Endothelial cell of umbilical vein (primary cell): Measurements from ENCODE around the gene FBXO9. TPM values are rescaled to one million over a fixed set of nuclear protein-coding genes. Genes with fewer than 3 reads are reported as not detected.

Source experiments
- BruUV-seq: library from RNA; stranded (reverse); fragments of 400-500 nt; replicated peaks from 2 replicates; lab custom pipeline; 2021; lab: Mats Ljungman, UMichigan
- CTCF ChIA-PET: fragments of 300-600, 350-600 bp; sonication (Branson Sonifier 250); formaldehyde crosslinking; loops from one replicate; lab custom pipeline; 2021; ENCODE audit warnings: antibody characterized with exemption, inconsistent platforms; lab: Charles Lee
- POLR2A ChIA-PET: fragments of 300-600, 350-600 bp; sonication (Branson Sonifier 250); formaldehyde crosslinking; loops from one replicate; lab custom pipeline; 2021; ENCODE audit warnings: antibody characterized with exemption, inconsistent platforms; lab: Charles Lee
- DNase-seq: peaks from one replicate; pipeline ENCODE4 v3.0.0-alpha.2; 2011; ENCODE audit warnings: low read depth, low spot score
- FAIRE-seq: peaks from 2 replicates; lab custom pipeline; 2011; peaks lifted over from hg19 to GRCh38; lab: Jason Lieb, UNC
- H2AFZ ChIP-seq: 2 replicates; pipeline ENCODE4 v1.6.0; 2012; ENCODE audit warnings: low read depth, low read length, control low read depth, inconsistent platforms
- H3K27ac ChIP-seq: 2 replicates; pipeline ENCODE4 v1.5.1; 2011; ENCODE audit warnings: low read depth, mild to moderate bottlenecking, control low read depth, low read length, moderate library complexity; ENCODE audit not compliant: insufficient read depth
- H3K27me3 ChIP-seq, 2 experiments: 2 replicates each; pipeline versions ENCODE4 v1.6.0 to v1.6.1; 2011; ENCODE audit warnings: low read length in 2 of 2, mixed read lengths in 1 of 2; ENCODE audit not compliant: control insufficient read depth in 2 of 2, insufficient read depth in 2 of 2
- H3K36me3 ChIP-seq, 2 experiments: 2 replicates in 1 of 2; 3 replicates in 1 of 2; pipeline ENCODE4 v1.5.1; 2011; ENCODE audit warnings: low read length in 2 of 2, mild to moderate bottlenecking in 1 of 2, moderate library complexity in 1 of 2; ENCODE audit not compliant: control insufficient read depth in 2 of 2, insufficient read depth in 2 of 2; ENCODE audit errors: extremely low read depth in 1 of 2
- H3K4me1 ChIP-seq: 3 replicates; pipeline ENCODE4 v1.5.1; 2011; ENCODE audit warnings: mild to moderate bottlenecking, low read length; ENCODE audit not compliant: control insufficient read depth, insufficient read depth; ENCODE audit errors: extremely low read depth
- H3K4me2 ChIP-seq: 2 replicates; pipeline ENCODE4 v1.6.1; 2011; ENCODE audit warnings: low read length, control low read depth, mixed read lengths; ENCODE audit not compliant: insufficient read depth
- H3K4me3 ChIP-seq, 3 experiments: fragments of 200-600 bp in 1 of 3; sonication (generic), shearing (Covaris generic) in 1 of 3; replicated peaks in 1 of 3; 2 replicates each; pipeline ENCODE4 v1.5.1; 2011 to 2016; ENCODE audit warnings: control low read depth in 3 of 3, low read length in 3 of 3, mild to moderate bottlenecking in 2 of 3, inconsistent platforms in 1 of 3, low read depth in 1 of 3, moderate library complexity in 1 of 3; ENCODE audit not compliant: insufficient read depth in 1 of 3
- H3K79me2 ChIP-seq: 2 replicates; pipeline ENCODE4 v1.6.0; 2012; ENCODE audit warnings: low read length, inconsistent platforms; ENCODE audit not compliant: control insufficient read depth, insufficient read depth
- H3K9ac ChIP-seq: replicated peaks from 2 replicates; pipeline ENCODE3; 2011; ENCODE audit warnings: low read length, control low read depth; ENCODE audit not compliant: insufficient read depth; ENCODE audit errors: extremely low read depth
- H3K9me1 ChIP-seq: replicated peaks from 3 replicates; pipeline ENCODE4 v1.6.0; 2011; ENCODE audit warnings: mild to moderate bottlenecking, low read length; ENCODE audit not compliant: control insufficient read depth, insufficient read depth; ENCODE audit errors: extremely low read depth
- H3K9me3 ChIP-seq: replicated peaks from 2 replicates; pipeline ENCODE4 v1.5.1; 2012; ENCODE audit warnings: low read length, inconsistent platforms; ENCODE audit not compliant: control insufficient read depth, insufficient read depth
- H4K20me1 ChIP-seq: replicated peaks from 2 replicates; pipeline ENCODE3; 2011; ENCODE audit warnings: mild to moderate bottlenecking, low read length; ENCODE audit not compliant: control insufficient read depth, insufficient read depth; ENCODE audit errors: extremely low read depth
- EZH2 ChIP-seq: IDR thresholded peaks from 2 replicates; pipeline ENCODE4 v1.6.1; 2012; ENCODE audit warnings: borderline replicate concordance, low read depth, mild to moderate bottlenecking, moderate library complexity, low read length, inconsistent platforms; ENCODE audit not compliant: severe bottlenecking
- FOS ChIP-seq: IDR thresholded peaks from 2 replicates; pipeline ENCODE4 v1.6.1; 2011; ENCODE audit warnings: mild to moderate bottlenecking, low read length, moderate library complexity, borderline replicate concordance; ENCODE audit not compliant: insufficient read depth
- GATA2 ChIP-seq: IDR thresholded peaks from 2 replicates; pipeline ENCODE4 v1.7.0; 2011; ENCODE audit warnings: low read depth, mild to moderate bottlenecking, moderate library complexity, mixed read lengths, low read length; ENCODE audit not compliant: insufficient read length, insufficient read depth
- JUN ChIP-seq: IDR thresholded peaks from 2 replicates; pipeline ENCODE4 v1.6.1; 2011; ENCODE audit warnings: borderline replicate concordance, low read depth; ENCODE audit not compliant: insufficient read length, insufficient read depth
- MAX ChIP-seq: IDR thresholded peaks from 2 replicates; pipeline ENCODE4 v1.6.1; 2011; ENCODE audit not compliant: insufficient read depth, insufficient read length
- MYC ChIP-seq: IDR thresholded peaks from one replicate; pipeline ENCODE4 v1.6.1; 2011; ENCODE audit warnings: mild to moderate bottlenecking, low read depth, low read length
- POLR2A ChIP-seq: IDR thresholded peaks from 2 replicates; pipeline ENCODE4 v1.6.1; 2012; ENCODE audit warnings: low read depth, mild to moderate bottlenecking, control low read depth, low read length
- POLR2AphosphoS5 ChIP-seq: IDR thresholded peaks from 2 replicates; pipeline ENCODE4 v1.6.1; 2012; ENCODE audit warnings: low read depth, mild to moderate bottlenecking, control low read depth, low read length, moderate library complexity; ENCODE audit not compliant: insufficient read depth
- dilution Hi-C: fragments of 300-500 bp; cut with MboI; formaldehyde crosslinking; loops from one replicate; pipeline ENCODE4 v1.15.0; 2019; ENCODE audit warnings: low sequenced_read_pairs; ENCODE audit not compliant: extremely low pct_ligation_motif_present
- intact Hi-C: fragments of 100-400 bp; cut with micrococcal nuclease; formaldehyde crosslinking; loops from one replicate; pipeline ENCODE4 v1.10.0; 2022
- polyA plus RNA-seq, 4 experiments: library from polyadenylated mRNA; depleted of rRNA in 3 of 4; stranded (reverse) in 3 of 4; unstranded in 1 of 4; fragments of >200 nt; gene quantifications; 2 replicates each; pipeline versions ENCODE4 v1.2.1 to v1.2.3, GENCODE V29; 2011 to 2012; ENCODE audit warnings: missing spikeins in 1 of 4
- total RNA-seq: library from RNA; stranded (reverse); gene quantifications from 2 replicates; pipeline ENCODE4 v1.2.3, GENCODE V29; 2021
- TF ChIP-seq, protein P1 (sequence below), 2 donors: IDR thresholded peaks; 1 replicate in 1 of 2; 2 replicates in 1 of 2; pipeline ENCODE4 v1.5.1; 2011; ENCODE audit warnings: low read length in 2 of 2, mild to moderate bottlenecking in 2 of 2, moderate library complexity in 2 of 2, control low read depth in 1 of 2, inconsistent platforms in 1 of 2, low read depth in 1 of 2; ENCODE audit not compliant: insufficient read depth in 1 of 2; ENCODE audit errors: extremely low read depth in 1 of 2

Gene FBXO9
- total and polyA plus RNA-seq, 2 donors (not counting 3 experiments of a cell fraction or from before 2014, with no cell fraction given): 48.1 to 58.9 TPM

DNA sequence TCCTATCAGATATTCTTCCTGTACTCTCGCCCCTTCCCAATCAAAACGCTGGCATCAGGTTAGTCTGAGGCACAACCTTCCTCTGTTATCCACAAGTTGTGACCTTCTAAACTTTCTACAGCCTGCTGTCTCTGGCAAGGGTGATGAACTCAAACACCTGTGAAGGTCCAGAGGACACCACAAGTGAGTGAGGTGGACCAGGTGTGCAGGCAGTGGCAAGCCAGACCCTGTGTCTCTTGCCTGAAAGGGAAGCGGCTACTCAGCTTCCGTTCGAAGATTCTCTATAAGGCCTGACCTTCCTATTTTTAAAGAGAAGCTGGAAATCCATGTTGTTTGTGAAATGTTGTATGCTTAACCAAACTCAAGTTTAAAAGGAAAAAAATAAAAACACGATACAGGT lies 46.7 kb downstream of the FBXO9 start:
- no peaks in the 10 kb centered on the region for H4K20me1 ChIP-seq
- CTCF ChIA-PET: no interaction called here
- TF ChIP-seq FOS (no peak), GATA2 (no peak), POLR2A (no peak), POLR2AphosphoS5 (no peak), EZH2 (no peak), JUN (no peak), MYC (no peak), MAX (no peak)
- TF ChIP-seq, protein P1, sequence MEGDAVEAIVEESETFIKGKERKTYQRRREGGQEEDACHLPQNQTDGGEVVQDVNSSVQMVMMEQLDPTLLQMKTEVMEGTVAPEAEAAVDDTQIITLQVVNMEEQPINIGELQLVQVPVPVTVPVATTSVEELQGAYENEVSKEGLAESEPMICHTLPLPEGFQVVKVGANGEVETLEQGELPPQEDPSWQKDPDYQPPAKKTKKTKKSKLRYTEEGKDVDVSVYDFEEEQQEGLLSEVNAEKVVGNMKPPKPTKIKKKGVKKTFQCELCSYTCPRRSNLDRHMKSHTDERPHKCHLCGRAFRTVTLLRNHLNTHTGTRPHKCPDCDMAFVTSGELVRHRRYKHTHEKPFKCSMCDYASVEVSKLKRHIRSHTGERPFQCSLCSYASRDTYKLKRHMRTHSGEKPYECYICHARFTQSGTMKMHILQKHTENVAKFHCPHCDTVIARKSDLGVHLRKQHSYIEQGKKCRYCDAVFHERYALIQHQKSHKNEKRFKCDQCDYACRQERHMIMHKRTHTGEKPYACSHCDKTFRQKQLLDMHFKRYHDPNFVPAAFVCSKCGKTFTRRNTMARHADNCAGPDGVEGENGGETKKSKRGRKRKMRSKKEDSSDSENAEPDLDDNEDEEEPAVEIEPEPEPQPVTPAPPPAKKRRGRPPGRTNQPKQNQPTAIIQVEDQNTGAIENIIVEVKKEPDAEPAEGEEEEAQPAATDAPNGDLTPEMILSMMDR (IDR thresholded peaks at IDR 0.05; ENCODE audit: extremely low read depth in 1 of 2, insufficient read depth in 1 of 2, low read depth in 1 of 2, low read length in 2 of 2): no peak
- H3K9me1 ChIP-seq: no peaks in the 10 kb centered on the region
- H3K9me3 ChIP-seq: no peaks in the 10 kb centered on the region
- POLR2A ChIA-PET: no interaction called here
- intact Hi-C loops: no loop called here
- no TSS peak for BruUV-seq
- H3K79me2 ChIP-seq: no peaks in the 10 kb centered on the region
- H3K9ac ChIP-seq: no peak overlapping the region
- H3K4me3 ChIP-seq: no peak overlapping the region
- no peaks in the 10 kb centered on the region for H3K36me3 ChIP-seq
- H3K27me3 ChIP-seq: peaks cover 0 to 5% of the 10 kb centered on the region in 2 experiments
- no peak for DNase-seq
- no peaks in the 10 kb centered on the region for H3K4me1 ChIP-seq
- FAIRE-seq: no peak
- H3K27ac ChIP-seq: no peak overlapping the region
- dilution Hi-C loops: no loop called here
- H3K4me2 ChIP-seq: no peak overlapping the region
- no peak overlapping the region for H2AFZ ChIP-seq
